Upper lobe of left lung (tissue), 6 donors: ENCODE results near the gene C13orf46. TPM values are rescaled to one million over a fixed set of nuclear protein-coding genes. Genes with fewer than 3 reads are reported as not detected.
A peak's percentile ranks its signal among the peaks of the same experiment; 100 is the strongest.

ENCODE experiments used
- ATAC-seq, 2 donors: fragments of 200-7000 bp; cut with Tn5 transposase; one replicate each; pipeline ENCODE4 v1.9.1; 2022; ENCODE audit warnings: mild to moderate bottlenecking in 2 of 2, moderate library complexity in 2 of 2; ENCODE audit not compliant: low FRiP score in 2 of 2
- DNase-seq, 2 donors: peaks; one replicate each; pipeline ENCODE4 v3.0.0-alpha.2; 2019 to 2020
- H3K27ac ChIP-seq, 4 donors: fragments of 200-600 bp; sonication (generic); one replicate each; pipeline ENCODE4 v1.5.1; 2016 to 2019
- H3K27me3 ChIP-seq, 4 donors: fragments of 200-600 bp; sonication (generic); one replicate each; pipeline ENCODE4 v1.5.1; 2017 to 2019
- H3K36me3 ChIP-seq, 4 donors: fragments of 200-600 bp; sonication (generic); one replicate each; pipeline ENCODE4 v1.5.1; 2016 to 2019
- H3K4me1 ChIP-seq, 4 donors: fragments of 200-600 bp; sonication (generic); one replicate each; pipeline ENCODE4 v1.5.1; 2018 to 2019
- H3K4me3 ChIP-seq, 4 donors: fragments of 200-600 bp; sonication (generic); one replicate each; pipeline ENCODE4 v1.5.1; 2017 to 2019; ENCODE audit warnings: mild to moderate bottlenecking in 2 of 4, moderate library complexity in 1 of 4
- H3K9me3 ChIP-seq, 4 donors: fragments of 200-600 bp; sonication (generic); one replicate each; pipeline ENCODE4 v1.5.1; 2018 to 2019
- EP300 ChIP-seq, 4 donors: sonication (generic); formaldehyde crosslinking; IDR thresholded peaks; one replicate each; pipeline ENCODE4 v1.5.1; 2017; ENCODE audit warnings: antibody characterized with exemption in 4 of 4, control low read depth in 2 of 4
- POLR2A ChIP-seq, 4 donors: fragments of 450-650 bp; IDR thresholded peaks; one replicate each; pipeline ENCODE4 v1.5.1; 2016 to 2017; ENCODE audit warnings: antibody characterized with exemption in 4 of 4, mild to moderate bottlenecking in 2 of 4
- POLR2AphosphoS5 ChIP-seq, 2 donors: sonication (generic); formaldehyde crosslinking; IDR thresholded peaks; one replicate each; pipeline ENCODE4 v1.5.1; 2017; ENCODE audit warnings: antibody characterized with exemption in 2 of 2
- WGBS, 2 donors: methylation state at CpG; one replicate each; pipeline ENCODE4 v1.1.5; 2017 to 2018; 5-methylcytosine and 5-hydroxymethylcytosine counted together
- total RNA-seq, 6 donors: library from RNA; depleted of rRNA in 4 of 6; stranded (reverse); fragments of >200 nt in 4 of 6; gene quantifications; one replicate each; pipeline versions ENCODE4 v1.1.0 to v1.2.1, GENCODE V29; 2016 to 2021
- TF ChIP-seq, protein P1 (sequence below), 6 experiments: fragments of 450-650 bp in 4 of 6; fragments of 200-600 bp in 2 of 6; sonication (generic) in 2 of 6; IDR thresholded peaks; one replicate each; pipeline ENCODE4 v1.5.1; 2016 to 2019; ENCODE audit warnings: antibody characterized with exemption in 6 of 6
- donor health status: DM: no; HTN: no; CAD: no; lungs with moderate emphysema.
- donor health status: DM: no; HTN: yes; CAD: no; lungs with severe emphysema.

C13orf46 gene
- total RNA-seq, 6 donors from 2014 or later: 5.5 to 44.0 (median 14.7) TPM

- H3K4me1 ChIP-seq: peaks cover 9 to 12% (median 10%) of the 10 kb centered on the region in 4 donors
- no peak overlapping the region for H3K27ac ChIP-seq
- no peaks in the 10 kb centered on the region for H3K27me3 ChIP-seq
- peaks cover 0 to 7% (median 4%) of the 10 kb centered on the region in 4 donors for H3K36me3 ChIP-seq
- WGBS, 2 donors: 87 to 90% methylated on average over 27 of the region's 27 CpGs
- ATAC-seq (no peak), DNase-seq (no peak)
- H3K4me3 ChIP-seq: no peak overlapping the region
- TF ChIP-seq, protein P1, sequence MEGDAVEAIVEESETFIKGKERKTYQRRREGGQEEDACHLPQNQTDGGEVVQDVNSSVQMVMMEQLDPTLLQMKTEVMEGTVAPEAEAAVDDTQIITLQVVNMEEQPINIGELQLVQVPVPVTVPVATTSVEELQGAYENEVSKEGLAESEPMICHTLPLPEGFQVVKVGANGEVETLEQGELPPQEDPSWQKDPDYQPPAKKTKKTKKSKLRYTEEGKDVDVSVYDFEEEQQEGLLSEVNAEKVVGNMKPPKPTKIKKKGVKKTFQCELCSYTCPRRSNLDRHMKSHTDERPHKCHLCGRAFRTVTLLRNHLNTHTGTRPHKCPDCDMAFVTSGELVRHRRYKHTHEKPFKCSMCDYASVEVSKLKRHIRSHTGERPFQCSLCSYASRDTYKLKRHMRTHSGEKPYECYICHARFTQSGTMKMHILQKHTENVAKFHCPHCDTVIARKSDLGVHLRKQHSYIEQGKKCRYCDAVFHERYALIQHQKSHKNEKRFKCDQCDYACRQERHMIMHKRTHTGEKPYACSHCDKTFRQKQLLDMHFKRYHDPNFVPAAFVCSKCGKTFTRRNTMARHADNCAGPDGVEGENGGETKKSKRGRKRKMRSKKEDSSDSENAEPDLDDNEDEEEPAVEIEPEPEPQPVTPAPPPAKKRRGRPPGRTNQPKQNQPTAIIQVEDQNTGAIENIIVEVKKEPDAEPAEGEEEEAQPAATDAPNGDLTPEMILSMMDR (IDR thresholded peaks at IDR 0.05): no peak
- TF ChIP-seq POLR2AphosphoS5 (IDR thresholded peaks at IDR 0.05) (no peak), POLR2A (IDR thresholded peaks at IDR 0.05) (no peak), EP300 (IDR thresholded peaks at IDR 0.05) (no peak)
- H3K9me3 ChIP-seq: peaks cover 0 to 13% (median 0%) of the 10 kb centered on the region in 4 donors
Observed at GRCh38 chr13:113955691-113956090, 18.2 kb downstream of the C13orf46 start.

DNA sequence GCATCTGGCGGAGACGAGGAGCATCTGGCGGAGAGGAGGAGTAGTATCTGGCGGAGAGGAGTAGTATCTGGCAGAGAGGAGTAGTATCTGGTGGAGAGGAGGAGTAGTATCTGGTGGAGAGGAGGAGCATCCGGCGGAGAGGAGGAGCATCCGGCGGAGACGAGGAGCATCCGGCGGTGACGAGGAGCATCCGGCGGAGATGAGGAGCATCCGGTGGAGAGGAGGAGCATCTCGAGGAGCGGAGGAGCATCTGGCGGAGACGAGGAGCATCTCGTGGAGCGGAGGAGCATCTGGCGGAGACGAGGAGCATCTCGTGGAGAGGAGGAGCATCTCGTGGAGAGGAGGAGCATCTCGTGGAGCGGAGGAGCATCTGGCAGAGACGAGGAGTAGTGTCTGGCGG, 18.6 kb downstream of the C13orf46 start:
- H3K27me3 ChIP-seq: no peaks in the 10 kb centered on the region
- peaks cover 9 to 13% (median 11%) of the 10 kb centered on the region in 4 donors for H3K4me1 ChIP-seq
- no peak for ATAC-seq
- WGBS, 2 donors: 89 to 92% methylated on average over 24 to 29 of the region's 29 CpGs
- H3K36me3 ChIP-seq: peaks cover 0 to 7% (median 4%) of the 10 kb centered on the region in 4 donors
- peak in 1 of 2 donors; percentile 42 for DNase-seq
- H3K9me3 ChIP-seq: peaks cover 0 to 13% (median 0%) of the 10 kb centered on the region in 4 donors
- TF ChIP-seq EP300 (IDR thresholded peaks at IDR 0.05) (no peak), POLR2AphosphoS5 (IDR thresholded peaks at IDR 0.05) (no peak), POLR2A (IDR thresholded peaks at IDR 0.05) (no peak)
- TF ChIP-seq, protein P1 (IDR thresholded peaks at IDR 0.05): no peak
- no peak overlapping the region for H3K27ac ChIP-seq
- H3K4me3 ChIP-seq: no peak overlapping the region

DNA sequence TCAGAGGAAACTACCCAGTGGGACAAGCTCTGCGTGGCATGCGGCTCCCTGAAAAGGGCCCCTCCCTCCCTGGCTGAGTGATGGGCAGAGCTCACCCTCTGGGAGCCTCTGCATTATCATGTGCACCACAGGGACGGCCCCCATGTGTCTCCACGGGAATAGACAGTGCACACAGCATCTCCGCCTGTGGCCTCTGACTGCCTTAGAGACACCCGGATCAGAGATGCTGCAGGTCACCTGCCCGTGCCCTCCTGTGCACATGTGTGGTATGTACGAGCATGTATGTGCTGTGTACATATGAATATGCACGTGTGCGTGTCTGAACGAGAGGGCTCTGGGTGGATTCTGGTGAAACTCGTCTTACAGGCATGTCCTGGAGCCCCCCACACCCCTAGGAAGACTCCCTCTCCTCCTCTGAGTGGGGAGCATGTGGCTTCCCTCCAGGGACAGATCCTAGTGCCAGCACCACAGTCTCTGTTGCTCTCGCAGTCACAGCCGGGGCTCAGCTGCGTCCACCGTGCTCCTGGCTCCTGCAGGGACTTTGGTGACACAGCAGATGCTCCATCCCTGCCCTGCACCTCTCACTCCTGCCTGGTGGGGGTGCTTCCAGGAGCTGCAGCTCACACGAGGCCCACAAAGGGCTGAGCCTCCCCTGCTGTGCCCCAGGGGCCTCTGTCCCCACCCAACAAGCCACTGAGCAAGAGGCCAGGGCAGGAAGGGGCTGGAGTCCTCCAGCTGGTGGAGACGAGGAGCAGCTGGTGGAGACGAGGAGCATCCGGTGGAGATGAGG, 19.6 kb downstream of the C13orf46 start:
- peaks cover 0 to 3% (median 0%) of the 10 kb centered on the region in 4 donors for H3K9me3 ChIP-seq
- H3K4me1 ChIP-seq: peaks cover 9 to 13% (median 11%) of the 10 kb centered on the region in 4 donors
- 80 to 86% methylated on average over 14 to 20 of the region's 20 CpGs for WGBS, 2 donors
- no peaks in the 10 kb centered on the region for H3K27me3 ChIP-seq
- DNase-seq: peak in 1 of 2 donors; percentile 63
- H3K27ac ChIP-seq: no peak overlapping the region
- H3K4me3 ChIP-seq: no peak overlapping the region
- peaks cover 0 to 7% (median 4%) of the 10 kb centered on the region in 4 donors for H3K36me3 ChIP-seq
- no peak for ATAC-seq
- TF ChIP-seq, protein P1 (IDR thresholded peaks at IDR 0.05): no peak
- TF ChIP-seq POLR2AphosphoS5 (IDR thresholded peaks at IDR 0.05): no peak
- no peak for TF ChIP-seq POLR2A (IDR thresholded peaks at IDR 0.05)
- no peak for TF ChIP-seq EP300 (IDR thresholded peaks at IDR 0.05)

DNA sequence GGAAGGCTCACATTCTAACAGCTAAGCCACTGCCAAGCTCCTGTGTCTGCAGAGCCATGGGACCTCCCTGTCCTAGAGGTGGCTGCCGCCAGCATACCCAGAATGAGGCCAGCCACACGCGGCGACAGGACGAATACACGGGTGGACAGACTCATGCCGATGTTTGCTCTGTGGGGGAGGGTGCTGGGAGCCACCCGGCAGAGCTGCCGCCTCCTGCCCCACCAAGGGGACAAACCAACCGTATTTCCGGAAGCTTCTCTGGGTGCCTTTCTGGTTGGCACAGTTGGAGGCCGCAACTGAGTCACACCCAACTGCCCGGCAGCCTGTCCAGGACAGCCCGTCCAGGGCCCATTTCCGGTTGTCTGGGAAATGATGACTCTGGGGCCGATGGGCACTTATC, 20.3 kb downstream of the C13orf46 start:
- Histone ChIP-seq H3K27me3 (no peaks in the 10 kb centered on the region), H3K4me1 (peaks cover 9 to 16% (median 11%) of the 10 kb centered on the region in 4 donors), H3K36me3 (peaks cover 0 to 7% (median 4%) of the 10 kb centered on the region in 4 donors), H3K9me3 (no peaks in the 10 kb centered on the region), H3K4me3 (no peak overlapping the region), H3K27ac (no peak overlapping the region)
- 90 to 92% methylated on average over 10 to 16 of the region's 16 CpGs for WGBS, 2 donors
- DNase-seq (peak in 1 of 2 donors; percentile 56), ATAC-seq (no peak)
- TF ChIP-seq POLR2AphosphoS5 (IDR thresholded peaks at IDR 0.05) (no peak), EP300 (IDR thresholded peaks at IDR 0.05) (no peak), POLR2A (IDR thresholded peaks at IDR 0.05) (no peak)
- TF ChIP-seq, protein P1 (IDR thresholded peaks at IDR 0.05): no peak
